Pancreas (tissue), 10 donors: Measurements from ENCODE around the gene WFDC6. TPM values are rescaled to one million over a fixed set of nuclear protein-coding genes. Genes with fewer than 3 reads are reported as not detected.

Experiments used
- ATAC-seq, 4 donors: fragments of 200-7000 bp; cut with Tn5 transposase; one replicate each; pipeline versions ENCODE4 v1.8.0 to v1.9.1; 2020; ENCODE audit warnings: mild to moderate bottlenecking in 4 of 4, moderate library complexity in 4 of 4
- DNase-seq, 6 donors: peaks; one replicate each; pipeline ENCODE4 v3.0.0-alpha.2; 2020
- FAIRE-seq: peaks from 2 replicates; lab custom pipeline; 2012; peaks lifted over from hg19 to GRCh38; lab: Jason Lieb, UNC
- H3K27ac ChIP-seq, 4 donors: fragments of 200-600 bp; sonication (generic); 1 replicate in 3 of 4; 2 replicates in 1 of 4; pipeline versions ENCODE4 v1.5.0 to v1.8.0; 2020
- H3K27me3 ChIP-seq, 4 donors: fragments of 200-600 bp; one replicate each; pipeline ENCODE4 v1.8.0; 2021
- H3K36me3 ChIP-seq, 3 donors: fragments of 200-600 bp; sonication (generic) in 1 of 3; one replicate each; pipeline versions ENCODE4 v1.5.0 to v1.8.0; 2020 to 2021
- H3K4me1 ChIP-seq, 3 donors: fragments of 200-600 bp; one replicate each; pipeline ENCODE4 v1.8.0; 2021
- H3K4me3 ChIP-seq, 4 donors: fragments of 200-600 bp; sonication (generic) in 2 of 4; one replicate each; pipeline versions ENCODE4 v1.5.0 to v1.8.0; 2020 to 2021
- H3K9me3 ChIP-seq, 4 donors: fragments of 200-600 bp; one replicate each; pipeline ENCODE4 v1.8.0; 2021
- CTCF ChIP-seq, 4 donors: fragments of 200-600 bp; sonication (generic) in 3 of 4; IDR thresholded peaks; one replicate each; pipeline versions ENCODE4 v1.5.0 to v1.8.0; 2021; ENCODE audit warnings: antibody characterized with exemption in 4 of 4
- WGBS, 2 donors: extraction: QIAGEN DNeasy Blood & Tissue Kit; methylation state at CpG; one replicate each; pipeline ENCODE4 v1.1.7; 2013; 5-methylcytosine and 5-hydroxymethylcytosine counted together
- intact Hi-C, 3 donors: fragments of 100-400 bp; cut with DNase I; formaldehyde crosslinking; loops; one replicate each; pipeline versions ENCODE4 v1.11.1 to v1.14.2; 2022
- polyA plus RNA-seq, 2 donors: library from polyadenylated mRNA; stranded (reverse); fragments of 200-250 nt; gene quantifications; one replicate each; pipeline ENCODE4 v1.2.3, GENCODE V29; 2013
- total RNA-seq, 6 donors: library from RNA; stranded (reverse); fragmentation: NEBNext Ultra II Directional in 4 of 6; extraction: Animal tissue kit (Norgen Biotek cat#: 25700) in 4 of 6; gene quantifications; one replicate each; pipeline versions ENCODE4 v1.2.1 to v1.2.4, GENCODE V29; 2021 to 2023
- donor health status: healthy with polysubstance abuse.
- donor health status: DM: no; HTN: no; CAD: no; lungs with moderate emphysema.
- donor health status: DM: no; HTN: no; CAD: no.
- donor health status: control.
- donor health status: control.
- donor health status: Bipolar disorder and iron deficiency.
- donor health status: DM: yes; HTN: yes; CAD: no.
- donor health status: DM: no; HTN: no; CAD: no.
- donor health status: DM: no; HTN: no; CAD: no.
- donor health status: DM: yes; HTN: yes; CAD: no.

Gene WFDC6
- total and polyA plus RNA-seq, 8 donors, result not detected

- no peaks in the 10 kb centered on the region for H3K36me3 ChIP-seq
- no peak for FAIRE-seq
- intact Hi-C loops, result no loop called here
- no peaks in the 10 kb centered on the region for H3K27me3 ChIP-seq
- no peak for TF ChIP-seq CTCF (IDR thresholded peaks at IDR 0.05)
- no peak overlapping the region for H3K4me3 ChIP-seq
- H3K9me3 ChIP-seq, result no peaks in the 10 kb centered on the region
- ATAC-seq, result no peak
- no peak for DNase-seq
- WGBS, 2 donors, result 63 to 71% methylated on average over 2 of the region's 2 CpGs
- H3K27ac ChIP-seq, result no peak overlapping the region
- no peaks in the 10 kb centered on the region for H3K4me1 ChIP-seq
Measured at GRCh38 chr20:45564760-45565276, 25.5 kb upstream of the WFDC6 start.

- FAIRE-seq (no peak), ATAC-seq (no peak), DNase-seq (no peak)
- WGBS, 2 donors, result 65 to 78% methylated on average over 1 of the region's 1 CpG
- H3K4me1 ChIP-seq, result no peaks in the 10 kb centered on the region
- H3K27me3 ChIP-seq, result no peaks in the 10 kb centered on the region
- no peak for TF ChIP-seq CTCF (IDR thresholded peaks at IDR 0.05)
- intact Hi-C loops, result no loop called here
- no peaks in the 10 kb centered on the region for H3K9me3 ChIP-seq
- H3K4me3 ChIP-seq, result no peak overlapping the region
- H3K36me3 ChIP-seq, result no peaks in the 10 kb centered on the region
- H3K27ac ChIP-seq, result no peak overlapping the region
Measured at GRCh38 chr20:45555198-45555597, 15.9 kb upstream of the WFDC6 start.

GRCh38 chr20:45552456-45552855 lies 13.2 kb upstream of the WFDC6 start:
- Histone ChIP-seq H3K4me1 (no peaks in the 10 kb centered on the region), H3K27ac (no peak overlapping the region), H3K9me3 (no peaks in the 10 kb centered on the region), H3K4me3 (no peak overlapping the region), H3K27me3 (no peaks in the 10 kb centered on the region), H3K36me3 (no peaks in the 10 kb centered on the region)
- WGBS, 2 donors, result 56 to 57% methylated on average over 2 of the region's 2 CpGs
- intact Hi-C loops, result no loop called here
- peak in 1 of 4 donors; percentile 63 for ATAC-seq
- peak in 1 of 6 donors; percentile 22 for DNase-seq
- TF ChIP-seq CTCF (IDR thresholded peaks at IDR 0.05), result no peak
- FAIRE-seq, result no peak

GRCh38 chr20:45550765-45551164 lies 11.5 kb upstream of the WFDC6 start:
- H3K36me3 ChIP-seq, result no peaks in the 10 kb centered on the region
- no peak for ATAC-seq
- FAIRE-seq, result no peak
- H3K9me3 ChIP-seq, result no peaks in the 10 kb centered on the region
- H3K27me3 ChIP-seq, result no peaks in the 10 kb centered on the region
- H3K27ac ChIP-seq, result no peak overlapping the region
- no peak overlapping the region for H3K4me3 ChIP-seq
- no peak for TF ChIP-seq CTCF (IDR thresholded peaks at IDR 0.05)
- H3K4me1 ChIP-seq, result no peaks in the 10 kb centered on the region
- DNase-seq, result no peak
- intact Hi-C loops, result no loop called here

- H3K27ac ChIP-seq, result no peak overlapping the region
- no peak overlapping the region for H3K4me3 ChIP-seq
- no peaks in the 10 kb centered on the region for H3K27me3 ChIP-seq
- no peak for DNase-seq
- no peaks in the 10 kb centered on the region for H3K36me3 ChIP-seq
- intact Hi-C loops, result loop anchor here in 1 of 3 donors (10.0 kb wide), 1 partner anchor 216 kb away; no protein-coding TSS in a partner anchor
- no peaks in the 10 kb centered on the region for H3K4me1 ChIP-seq
- ATAC-seq, result no peak
- WGBS, 2 donors, result 68 to 78% methylated on average over 7 of the region's 7 CpGs
- no peak for FAIRE-seq
- TF ChIP-seq CTCF (IDR thresholded peaks at IDR 0.05), result no peak
- no peaks in the 10 kb centered on the region for H3K9me3 ChIP-seq
Measured at GRCh38 chr20:45548410-45548809, 9.1 kb upstream of the WFDC6 start.
